ENCODE data around the gene SIRT1.
"Not testable (repeated sequence)": the region's sequence is repeated elsewhere in the genome, so short reads cannot be mapped to it uniquely, and the experiment has no call there.

The SIRT1 gene

DNA sequence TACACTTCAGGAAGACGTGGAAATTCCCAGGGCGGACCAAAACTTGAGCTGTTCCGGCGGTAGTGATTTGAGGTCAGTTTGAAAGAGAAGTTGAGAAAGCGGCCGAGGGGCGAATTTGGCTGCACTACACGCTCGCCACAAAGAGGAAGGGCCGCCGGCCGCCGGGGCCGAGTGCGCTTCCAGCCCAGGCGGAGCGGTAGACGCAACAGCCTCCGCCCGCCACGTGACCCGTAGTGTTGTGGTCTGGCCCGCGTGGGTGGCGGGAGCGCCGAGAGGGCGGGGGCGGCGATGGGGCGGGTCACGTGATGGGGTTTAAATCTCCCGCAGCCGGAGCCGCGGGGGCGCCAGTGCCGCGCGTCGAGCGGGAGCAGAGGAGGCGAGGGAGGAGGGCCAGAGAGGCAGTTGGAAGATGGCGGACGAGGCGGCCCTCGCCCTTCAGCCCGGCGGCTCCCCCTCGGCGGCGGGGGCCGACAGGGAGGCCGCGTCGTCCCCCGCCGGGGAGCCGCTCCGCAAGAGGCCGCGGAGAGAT is at the start of gene SIRT1:
Gene SIRT1 (plus strand): TSS at position 344 of the 529 bp plus-strand sequence. CDS start 66 bp downstream, at position 410.
- H3K27ac ChIP-seq = peak within 1 kb of the TSS; percentile 97
- CTCF ChIA-PET = no interaction called here
- TF ChIP-seq, protein P1, sequence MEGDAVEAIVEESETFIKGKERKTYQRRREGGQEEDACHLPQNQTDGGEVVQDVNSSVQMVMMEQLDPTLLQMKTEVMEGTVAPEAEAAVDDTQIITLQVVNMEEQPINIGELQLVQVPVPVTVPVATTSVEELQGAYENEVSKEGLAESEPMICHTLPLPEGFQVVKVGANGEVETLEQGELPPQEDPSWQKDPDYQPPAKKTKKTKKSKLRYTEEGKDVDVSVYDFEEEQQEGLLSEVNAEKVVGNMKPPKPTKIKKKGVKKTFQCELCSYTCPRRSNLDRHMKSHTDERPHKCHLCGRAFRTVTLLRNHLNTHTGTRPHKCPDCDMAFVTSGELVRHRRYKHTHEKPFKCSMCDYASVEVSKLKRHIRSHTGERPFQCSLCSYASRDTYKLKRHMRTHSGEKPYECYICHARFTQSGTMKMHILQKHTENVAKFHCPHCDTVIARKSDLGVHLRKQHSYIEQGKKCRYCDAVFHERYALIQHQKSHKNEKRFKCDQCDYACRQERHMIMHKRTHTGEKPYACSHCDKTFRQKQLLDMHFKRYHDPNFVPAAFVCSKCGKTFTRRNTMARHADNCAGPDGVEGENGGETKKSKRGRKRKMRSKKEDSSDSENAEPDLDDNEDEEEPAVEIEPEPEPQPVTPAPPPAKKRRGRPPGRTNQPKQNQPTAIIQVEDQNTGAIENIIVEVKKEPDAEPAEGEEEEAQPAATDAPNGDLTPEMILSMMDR (conservative IDR thresholded peaks at IDR 0.05; ENCODE audit: low read depth) = no peak
- DNase-seq (ENCODE audit: low spot score) = peak; percentile 96
- POLR2A ChIA-PET (ENCODE audit: low non-redundant PET) = interaction anchor here (0.6 kb wide), 1 partner anchor 19 kb away, joined by 3 read pairs; no protein-coding TSS in a partner anchor

DNA sequence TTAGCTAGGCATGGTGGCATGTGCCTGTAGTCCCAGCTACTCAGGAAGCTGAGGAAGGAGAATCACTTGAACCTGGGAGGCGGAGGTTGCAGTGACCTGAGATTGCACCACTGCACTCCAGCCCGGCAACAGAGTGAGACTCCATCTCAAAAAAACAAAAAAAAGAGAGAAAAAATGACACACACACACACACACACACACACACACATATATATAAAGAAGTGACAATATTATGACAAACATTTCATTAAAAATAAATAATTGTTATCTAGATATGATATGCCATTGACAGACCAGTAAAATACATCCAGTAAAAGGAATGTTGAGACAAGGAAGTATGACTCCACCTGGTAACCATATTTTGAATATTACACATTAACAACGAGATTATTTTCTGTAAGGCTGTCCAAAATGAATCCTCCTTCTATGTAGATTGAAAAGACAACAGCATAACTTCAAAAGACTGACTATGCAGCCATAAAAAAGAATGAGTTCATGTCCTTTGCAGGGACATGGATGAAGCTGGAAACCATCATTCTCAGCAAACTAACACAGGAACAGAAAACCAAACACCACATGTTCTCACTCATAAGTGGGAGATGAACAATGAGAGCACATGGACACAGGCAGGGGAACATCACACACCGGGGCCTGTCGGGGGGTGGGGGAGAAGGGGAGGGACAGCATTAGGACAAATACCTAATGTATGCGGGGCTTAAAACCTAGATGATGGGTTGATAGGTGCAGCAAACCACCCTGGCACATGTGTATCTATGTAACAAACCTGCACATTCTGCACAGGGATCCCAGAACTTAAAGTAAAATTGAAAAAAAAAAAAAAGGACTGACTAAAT is 48.7 kb upstream of the SIRT1 start:
- DNase-seq (ENCODE audit: low spot score); H3K27ac ChIP-seq; POLR2A ChIA-PET (ENCODE audit: low non-redundant PET): not testable (repeated sequence)
- CTCF ChIA-PET = interaction anchor here (0.6 kb wide), 1 partner anchor 303 kb away, joined by 3 read pairs; no protein-coding TSS in a partner anchor

DNA sequence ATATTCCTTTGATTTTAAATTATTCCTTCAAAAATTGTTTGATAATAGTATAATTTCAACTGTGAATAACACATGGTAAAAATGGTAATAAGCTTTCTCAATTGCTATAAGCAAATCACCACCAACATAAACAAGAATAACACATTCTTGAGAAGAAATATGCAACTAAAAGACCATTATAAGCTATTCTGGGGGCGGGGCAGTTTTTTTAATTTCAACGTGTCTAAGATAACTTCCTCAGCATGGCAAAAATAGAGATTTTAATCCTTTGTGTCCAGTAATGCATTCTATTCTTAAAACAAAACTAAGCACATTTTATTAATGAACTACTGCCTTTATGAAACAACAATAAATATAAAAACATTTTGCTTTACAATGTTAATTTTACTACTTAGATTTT is 48.0 kb upstream of the SIRT1 start:
- TF ChIP-seq, protein P1 (conservative IDR thresholded peaks at IDR 0.05; ENCODE audit: low read depth) = no peak
- ChIA-PET POLR2A (ENCODE audit: low non-redundant PET) (no interaction called here), CTCF (interaction anchor here (0.6 kb wide), 1 partner anchor 302 kb away, joined by 3 read pairs; no protein-coding TSS in a partner anchor)
- no peak overlapping the region for H3K27ac ChIP-seq
- no peak for DNase-seq (ENCODE audit: low spot score)

DNA sequence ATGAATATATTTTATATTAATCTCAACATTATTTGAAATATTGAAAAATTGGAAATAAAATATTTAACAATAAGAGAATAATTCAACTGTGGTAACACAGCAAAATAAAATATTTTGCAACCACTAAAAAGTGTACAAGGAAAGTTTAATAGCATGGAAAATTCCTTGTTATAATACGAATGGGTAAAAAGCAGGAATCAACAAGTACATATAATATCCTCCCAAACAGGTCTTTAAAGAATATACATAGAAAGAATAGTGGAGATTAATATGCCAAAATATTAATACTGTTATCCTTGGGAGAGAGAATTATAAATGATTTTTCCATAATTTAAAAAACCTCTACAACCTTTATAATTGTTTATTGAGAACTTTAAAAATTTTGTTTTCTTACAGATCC is 47.5 kb upstream of the SIRT1 start:
- POLR2A ChIA-PET (ENCODE audit: low non-redundant PET) = no interaction called here
- CTCF ChIA-PET = interaction anchor here (1.0 kb wide), 1 partner anchor 18 kb away, joined by 4 read pairs; no protein-coding TSS in a partner anchor
- TF ChIP-seq, protein P1 (conservative IDR thresholded peaks at IDR 0.05; ENCODE audit: low read depth) = no peak
- no peak for DNase-seq (ENCODE audit: low spot score)
- no peak overlapping the region for H3K27ac ChIP-seq

DNA sequence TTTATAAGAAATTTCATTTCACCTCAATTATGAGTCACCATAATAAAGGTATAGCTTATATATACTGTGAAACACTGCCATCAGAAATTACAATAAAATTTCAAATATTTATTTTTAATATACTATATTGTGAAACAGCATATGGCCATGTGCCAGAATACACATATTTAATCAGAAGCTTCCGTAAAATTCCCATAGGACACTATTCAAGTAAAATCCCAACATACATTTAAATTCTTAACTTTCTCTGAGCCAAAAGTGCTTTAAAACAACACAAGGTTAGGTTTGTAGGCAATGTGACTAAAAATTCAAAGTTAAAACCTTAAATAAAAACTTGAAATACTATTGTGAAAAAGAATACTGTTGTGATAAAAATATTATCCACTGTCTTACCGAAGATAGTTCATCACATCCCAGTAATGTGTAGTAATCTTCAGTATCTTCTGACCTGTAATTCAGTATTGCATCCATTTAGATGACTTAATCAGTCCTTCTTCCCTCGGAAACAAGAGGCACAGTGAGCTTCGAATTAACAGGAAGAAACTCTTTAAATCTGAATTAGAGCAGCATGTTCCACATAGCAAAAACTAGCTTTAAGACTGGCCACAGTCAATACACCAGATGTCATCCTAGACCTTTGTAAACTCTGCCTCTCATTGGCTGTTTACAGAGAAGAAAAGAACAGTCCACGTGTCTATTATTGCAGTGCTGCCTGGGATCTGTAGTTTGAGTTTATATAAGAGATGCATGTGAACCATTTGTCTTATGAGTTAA is 46.7 kb upstream of the SIRT1 start, which contains the start of gene DNAJC12:
Gene DNAJC12 (minus strand): TSS at position 648 of the 774 bp plus-strand sequence. CDS start 177 bp downstream, at position 471.
- ChIA-PET POLR2A (ENCODE audit: low non-redundant PET) (interaction anchor here (0.7 kb wide), 1 partner anchor 9 kb away, joined by 3 read pairs; no protein-coding TSS in a partner anchor), CTCF (interaction anchor here (1.0 kb wide), 1 partner anchor 17 kb away, joined by 4 read pairs; no protein-coding TSS in a partner anchor)
- H3K27ac ChIP-seq = no peak within 1 kb of the TSS
- TF ChIP-seq, protein P1 (conservative IDR thresholded peaks at IDR 0.05; ENCODE audit: low read depth) = no peak
- peak; percentile 73 for DNase-seq (ENCODE audit: low spot score)

DNA sequence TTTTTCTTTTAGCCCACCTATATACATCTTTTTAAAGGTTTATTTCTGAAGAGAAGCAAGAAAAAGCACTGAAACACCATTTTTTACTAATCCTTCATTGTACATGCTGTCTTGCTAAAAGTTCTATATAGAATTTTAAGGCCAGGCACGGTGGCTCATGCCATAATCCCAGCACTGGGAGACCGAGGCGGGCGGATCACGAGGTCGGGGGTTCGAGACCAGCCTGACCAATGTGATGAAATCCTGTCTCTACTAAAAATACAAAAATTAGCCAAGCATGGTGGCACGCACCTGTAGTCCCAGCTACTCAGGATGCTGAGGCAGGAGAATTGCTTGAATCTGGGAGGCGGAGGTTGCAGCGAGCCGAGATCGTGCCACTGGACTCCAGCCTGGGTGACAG is 44.9 kb upstream of the SIRT1 start:
- DNase-seq (ENCODE audit: low spot score); CTCF ChIA-PET; H3K27ac ChIP-seq; POLR2A ChIA-PET (ENCODE audit: low non-redundant PET): not testable (repeated sequence)

DNA sequence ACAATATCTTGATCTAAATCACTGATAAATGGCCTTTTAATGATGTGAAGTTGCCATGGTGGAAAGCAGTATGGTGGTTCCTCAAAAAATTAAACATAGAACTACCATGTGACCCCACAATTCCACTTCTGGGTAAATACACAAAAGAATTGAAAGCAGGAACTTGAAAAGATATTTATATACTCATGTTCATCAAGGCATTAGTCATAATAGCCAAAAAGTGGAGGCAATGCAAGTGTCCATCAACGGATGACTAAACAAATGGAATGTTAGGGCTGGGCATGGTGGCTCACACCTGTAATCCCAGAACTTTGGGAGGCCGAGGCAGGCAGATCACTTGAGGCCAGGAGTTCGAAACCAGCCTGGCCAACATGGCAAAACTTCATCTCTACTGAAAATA is 44.5 kb upstream of the SIRT1 start:
- H3K27ac ChIP-seq = no peak overlapping the region
- DNase-seq (ENCODE audit: low spot score) = no peak
- CTCF ChIA-PET = no interaction called here

More for the DNA sequence above, 44.5 kb upstream of the SIRT1 start:
- TF ChIP-seq, protein P1 (conservative IDR thresholded peaks at IDR 0.05; ENCODE audit: low read depth) = no peak
- POLR2A ChIA-PET (ENCODE audit: low non-redundant PET) = no interaction called here
